ENCODE results near the gene ZBTB17. TPM values are rescaled to one million over a fixed set of nuclear protein-coding genes. Genes with fewer than 3 reads are reported as not detected.

The ZBTB17 gene
- total RNA-seq, 1 donor from 2014 or later = 24.1 TPM

- TF ChIP-seq CTCF (IDR thresholded peaks at IDR 0.05; ENCODE audit: insufficient read depth, low read length, poor library complexity, severe bottlenecking) = no peak
- DNase-seq (ENCODE audit: low read depth) = no peak
- no peaks in the 10 kb centered on the region for H3K36me3 ChIP-seq (ENCODE audit: control insufficient read depth, insufficient read depth, low read length)
These were observed 40.3 kb upstream of the ZBTB17 start for GRCh38 chr1:16015960-16016901.

GRCh38 chr1:16015491-16015890 lies 39.6 kb upstream of the ZBTB17 start:
- DNase-seq (ENCODE audit: low read depth) = no peak
- peaks cover 1% of the 10 kb centered on the region for H3K27me3 ChIP-seq (ENCODE audit: control insufficient read depth, insufficient read depth, low read length)
- no peak for TF ChIP-seq CTCF (IDR thresholded peaks at IDR 0.05; ENCODE audit: insufficient read depth, low read length, poor library complexity, severe bottlenecking)
- no peaks in the 10 kb centered on the region for H3K36me3 ChIP-seq (ENCODE audit: control insufficient read depth, insufficient read depth, low read length)
- H3K4me3 ChIP-seq (ENCODE audit: low read depth, low read length) = no peak overlapping the region

More at GRCh38 chr1:16015960-16016901, 40.3 kb upstream of the ZBTB17 start:
- H3K27me3 ChIP-seq (ENCODE audit: control insufficient read depth, insufficient read depth, low read length) = peaks cover 8% of the 10 kb centered on the region
- H3K4me3 ChIP-seq (ENCODE audit: low read depth, low read length) = no peak overlapping the region

GRCh38 chr1:16014509-16015482 lies 38.9 kb upstream of the ZBTB17 start:
- DNase-seq (ENCODE audit: low read depth) = no peak
- TF ChIP-seq CTCF (IDR thresholded peaks at IDR 0.05; ENCODE audit: insufficient read depth, low read length, poor library complexity, severe bottlenecking) = no peak
- Histone ChIP-seq H3K27me3 (ENCODE audit: control insufficient read depth, insufficient read depth, low read length) (no peaks in the 10 kb centered on the region), H3K4me3 (ENCODE audit: low read depth, low read length) (no peak overlapping the region), H3K36me3 (ENCODE audit: control insufficient read depth, insufficient read depth, low read length) (no peaks in the 10 kb centered on the region)

- TF ChIP-seq CTCF (IDR thresholded peaks at IDR 0.05; ENCODE audit: insufficient read depth, low read length, poor library complexity, severe bottlenecking) = no peak
- DNase-seq (ENCODE audit: low read depth) = no peak
- H3K27me3 ChIP-seq (ENCODE audit: control insufficient read depth, insufficient read depth, low read length) = no peaks in the 10 kb centered on the region
- H3K36me3 ChIP-seq (ENCODE audit: control insufficient read depth, insufficient read depth, low read length) = no peaks in the 10 kb centered on the region
- no peak overlapping the region for H3K4me3 ChIP-seq (ENCODE audit: low read depth, low read length)
These were observed 38.0 kb upstream of the ZBTB17 start for GRCh38 chr1:16013908-16014258.

- no peak for TF ChIP-seq CTCF (IDR thresholded peaks at IDR 0.05; ENCODE audit: insufficient read depth, low read length, poor library complexity, severe bottlenecking)
- Histone ChIP-seq H3K27me3 (ENCODE audit: control insufficient read depth, insufficient read depth, low read length) (no peaks in the 10 kb centered on the region), H3K36me3 (ENCODE audit: control insufficient read depth, insufficient read depth, low read length) (no peaks in the 10 kb centered on the region), H3K4me3 (ENCODE audit: low read depth, low read length) (peak overlapping the region; percentile 32)
- peak; percentile 32 for DNase-seq (ENCODE audit: low read depth)
These were observed 37.5 kb upstream of the ZBTB17 start for GRCh38 chr1:16013220-16013907.

All from kidney epithelial cell (primary cell).